Sciatic nerve (tissue), 2 donors: ENCODE data around the gene GNG11. TPM values are rescaled to one million over a fixed set of nuclear protein-coding genes. Genes with fewer than 3 reads are reported as not detected.

Source experiments
- ATAC-seq: fragments of 200-7000 bp; cut with Tn5 transposase; one replicate; pipeline ENCODE4 v1.9.1; 2020; ENCODE audit warnings: mild to moderate bottlenecking, moderate library complexity
- DNase-seq: peaks from one replicate; pipeline ENCODE4 v3.0.0-alpha.2; 2020; ENCODE audit warnings: low spot score
- intact Hi-C: fragments of 100-400 bp; cut with DNase I; formaldehyde crosslinking; loops from one replicate; pipeline ENCODE4 v1.14.2; 2022
- total RNA-seq: library from RNA; stranded (reverse); fragmentation: NEBNext Ultra II Directional; extraction: Animal tissue kit (Norgen Biotek cat#: 25700); gene quantifications from one replicate; pipeline ENCODE4 v1.2.1, GENCODE V29; 2021
- donor health status: DM: no; HTN: no; CAD: no.
- donor health status: DM: no; HTN: no; CAD: no.

GNG11 gene
- total RNA-seq, 1 donor from 2014 or later = 26.3 TPM

DNA sequence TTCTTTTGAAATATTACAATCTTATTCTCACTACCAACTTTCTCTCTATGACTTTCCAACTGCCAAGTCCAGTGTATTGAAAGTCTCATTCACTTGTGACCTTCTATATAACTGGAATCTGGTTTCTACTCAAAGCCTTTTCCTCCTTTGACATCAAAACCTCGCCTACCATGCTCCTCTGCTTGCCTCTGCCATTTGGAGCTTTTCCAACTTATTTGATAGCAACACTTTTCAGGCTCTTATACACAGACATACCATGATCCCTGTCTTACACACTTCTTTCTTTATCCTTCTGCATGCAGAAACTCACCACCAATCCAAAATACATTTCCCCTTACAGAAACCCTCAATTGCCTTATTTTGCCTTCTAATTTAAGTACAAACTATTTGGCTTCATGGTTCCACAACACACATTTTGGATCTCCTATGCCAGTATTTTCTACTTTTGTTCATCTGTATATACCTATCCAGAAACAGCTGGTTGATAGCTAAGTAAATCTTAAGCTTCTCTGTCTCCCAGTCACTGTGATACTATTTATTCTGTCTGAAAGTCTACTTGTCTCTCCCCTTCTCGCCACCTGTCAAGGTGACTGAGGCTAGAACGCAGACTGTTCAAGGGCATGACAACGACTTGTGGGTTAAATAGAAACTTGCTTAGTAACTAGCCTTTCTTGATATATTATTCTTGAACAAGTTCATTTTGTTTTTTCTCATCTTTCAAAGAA lies 22.4 kb downstream of the GNG11 start:
- no peak for ATAC-seq
- intact Hi-C loops = no loop called here
- DNase-seq = no peak

DNA sequence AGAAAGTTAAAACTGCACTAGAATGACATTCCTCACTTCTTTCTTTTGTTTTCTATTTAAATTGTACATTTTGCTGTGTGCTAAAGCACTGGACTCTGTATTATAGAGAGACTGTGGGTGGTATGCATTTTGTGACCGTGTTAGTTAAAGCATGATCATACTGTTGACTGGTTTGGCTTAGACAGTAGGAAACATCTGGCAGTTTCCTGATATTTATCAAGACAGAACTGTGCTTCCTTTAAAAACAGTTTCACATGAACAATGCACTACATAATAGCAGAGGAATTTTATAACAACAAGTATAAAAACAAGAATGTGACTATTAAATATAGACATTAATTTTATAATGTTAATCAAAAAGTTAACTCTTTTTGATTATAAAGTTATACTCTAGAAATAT lies 23.1 kb downstream of the GNG11 start:
- intact Hi-C loops = no loop called here
- ATAC-seq (peak; percentile 24), DNase-seq (no peak)

DNA sequence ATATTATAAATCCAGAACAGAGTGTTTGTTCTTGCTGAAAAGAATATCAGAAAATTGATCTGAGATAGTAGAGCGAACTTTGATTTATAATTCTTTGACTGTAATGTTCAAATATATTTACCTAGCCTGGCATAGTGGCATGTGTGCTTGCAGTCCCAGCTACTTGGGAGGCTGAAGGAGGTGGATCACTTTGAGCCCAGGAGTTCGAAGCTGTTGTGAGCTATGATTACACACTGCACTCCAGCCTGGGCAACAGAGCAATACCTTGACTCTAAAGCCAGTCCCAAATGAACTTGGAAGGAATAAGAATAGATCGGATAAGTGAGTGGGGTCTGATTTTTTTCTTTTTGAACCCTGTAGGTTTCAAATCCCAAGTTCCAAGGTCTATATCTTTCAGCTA lies 23.5 kb downstream of the GNG11 start:
- intact Hi-C loops = no loop called here
- DNase-seq (no peak), ATAC-seq (no peak)

DNA sequence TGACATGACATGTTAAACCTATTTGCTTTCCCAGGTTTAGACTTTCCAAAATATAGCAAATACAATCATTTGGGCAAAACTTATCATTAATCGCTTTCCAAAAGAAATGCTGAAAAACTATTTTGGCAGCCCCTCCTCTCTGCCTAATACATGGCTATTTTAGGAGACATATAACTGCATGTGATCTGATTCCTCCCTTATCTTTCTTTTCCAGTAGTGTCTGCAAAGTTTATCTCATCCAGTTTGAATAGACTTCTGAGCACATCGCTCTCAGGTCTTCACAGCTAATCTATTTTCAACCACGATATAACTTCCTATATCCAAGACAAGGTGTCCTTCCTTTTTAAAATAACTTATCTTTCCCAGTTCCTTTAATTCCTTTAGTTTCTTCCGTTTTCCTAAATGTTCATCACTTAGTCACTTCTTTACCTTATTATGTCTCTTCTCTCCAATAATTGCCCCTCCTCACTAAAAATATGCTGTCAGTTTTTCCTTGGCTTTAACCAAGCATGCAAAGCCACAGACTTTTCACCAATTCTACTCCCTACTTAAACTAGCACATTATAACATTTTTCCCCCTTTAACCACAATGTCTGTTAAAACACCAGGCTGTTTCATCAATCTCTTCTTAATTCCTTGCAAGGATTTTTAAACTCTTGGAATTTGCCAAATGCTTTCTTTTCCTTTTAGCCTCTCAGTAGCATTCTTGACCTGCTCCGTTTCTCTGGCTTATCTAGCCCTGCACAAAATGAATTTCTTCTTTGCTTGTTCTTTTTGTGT lies 24.4 kb downstream of the GNG11 start:
- ATAC-seq = no peak
- no peak for DNase-seq
- intact Hi-C loops = no loop called here

DNA sequence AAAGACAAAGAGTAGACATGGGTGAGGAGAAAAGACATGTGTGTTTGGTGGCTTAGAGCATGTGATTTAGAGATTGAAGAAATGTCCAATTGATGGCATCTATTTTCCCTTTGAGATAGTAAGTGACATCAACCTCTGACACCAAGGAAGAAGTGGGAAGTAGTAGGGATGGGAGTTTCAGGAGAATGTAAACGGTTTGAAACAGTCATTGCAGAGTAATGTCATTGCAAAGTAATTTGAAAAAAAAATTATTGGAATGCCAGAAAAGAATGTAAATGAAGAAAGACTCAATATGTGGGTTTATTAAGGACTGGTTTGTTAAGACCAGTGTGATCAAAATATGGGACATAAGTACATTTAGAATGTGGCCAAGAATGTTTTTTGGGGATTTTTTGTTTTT lies 26.6 kb downstream of the GNG11 start:
- ATAC-seq = no peak
- intact Hi-C loops = no loop called here

DNA sequence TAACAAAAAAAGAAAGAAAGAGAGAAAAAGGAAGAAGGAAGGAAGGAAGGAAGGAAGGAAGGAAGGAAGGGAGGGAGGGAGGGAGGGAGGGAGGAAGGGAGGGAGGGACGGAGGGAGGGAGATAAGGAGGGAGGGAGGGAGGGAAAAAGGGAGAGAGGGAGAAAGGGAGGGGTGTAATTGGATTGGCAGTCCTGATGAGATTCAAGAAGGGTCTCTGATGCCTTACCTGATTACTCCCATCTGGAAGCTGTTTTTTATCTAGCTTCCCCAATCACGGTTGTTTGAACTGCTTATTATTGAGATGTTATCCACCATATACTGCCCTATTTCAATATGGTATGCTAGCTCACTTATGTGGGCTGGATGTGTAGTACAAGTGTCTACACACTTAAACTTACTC lies 27.3 kb downstream of the GNG11 start:
- intact Hi-C loops = no loop called here
- ATAC-seq (no peak), DNase-seq (no peak)

More for the DNA sequence above, 26.6 kb downstream of the GNG11 start:
- no peak for DNase-seq

DNA sequence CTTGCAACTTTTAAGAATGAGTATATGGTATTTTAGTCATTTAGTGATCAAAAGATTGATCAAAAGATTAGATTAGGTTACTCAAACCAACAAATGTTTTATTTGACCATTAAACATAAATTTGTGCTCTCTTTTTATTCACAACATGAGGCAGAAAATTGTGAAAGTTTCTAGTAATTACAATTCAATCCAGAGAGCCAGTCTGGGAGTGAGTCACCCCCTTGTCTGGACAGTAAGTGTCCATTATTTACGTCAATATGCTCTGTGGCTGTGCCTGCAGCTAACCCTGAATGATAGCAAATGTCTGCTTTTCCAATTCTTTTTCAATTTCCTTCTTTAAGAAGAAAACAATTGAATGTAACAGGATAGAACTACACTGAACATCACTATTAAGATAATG lies 27.9 kb downstream of the GNG11 start:
- intact Hi-C loops = no loop called here
- DNase-seq (no peak), ATAC-seq (no peak)

DNA sequence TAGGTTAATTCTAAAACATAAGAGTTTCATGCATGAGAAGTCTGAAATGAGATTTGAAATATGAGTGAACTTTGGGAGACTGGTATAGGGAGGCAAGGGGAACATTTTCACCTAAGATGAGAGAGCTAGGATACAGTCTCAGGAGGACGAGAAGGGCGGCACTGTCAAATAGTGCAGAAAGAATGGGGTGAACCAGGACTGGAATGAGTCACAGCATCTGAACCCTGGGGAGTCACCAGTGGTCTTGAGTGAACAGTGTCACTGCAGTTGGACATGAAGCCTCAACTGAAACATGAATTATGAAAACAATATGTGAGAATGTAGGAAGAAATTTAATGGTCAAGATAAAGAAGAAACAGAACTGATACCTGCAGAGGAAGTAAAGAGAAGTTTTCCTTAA lies 33.8 kb downstream of the GNG11 start:
- ATAC-seq = no peak
- DNase-seq = no peak
- intact Hi-C loops = no loop called here

DNA sequence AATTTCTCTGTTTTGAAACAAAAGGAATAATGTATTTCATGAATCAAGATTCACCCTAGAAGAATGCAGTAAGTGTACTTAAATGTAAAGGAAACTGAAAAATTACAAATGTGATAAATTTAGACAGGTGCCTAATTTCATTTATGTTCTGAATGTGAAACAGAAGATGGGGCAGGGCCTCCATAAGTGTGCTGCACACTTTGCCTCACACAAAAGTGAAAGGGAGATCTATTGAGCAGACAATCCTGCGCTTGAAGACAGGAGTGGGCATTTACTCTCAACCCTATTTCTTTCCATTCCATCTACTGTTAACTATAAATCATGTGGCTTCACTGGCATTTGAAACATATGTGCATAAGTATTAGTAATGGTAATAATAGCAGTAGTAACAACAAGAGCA lies 36.2 kb downstream of the GNG11 start:
- ATAC-seq (no peak), DNase-seq (no peak)
- intact Hi-C loops = no loop called here

DNA sequence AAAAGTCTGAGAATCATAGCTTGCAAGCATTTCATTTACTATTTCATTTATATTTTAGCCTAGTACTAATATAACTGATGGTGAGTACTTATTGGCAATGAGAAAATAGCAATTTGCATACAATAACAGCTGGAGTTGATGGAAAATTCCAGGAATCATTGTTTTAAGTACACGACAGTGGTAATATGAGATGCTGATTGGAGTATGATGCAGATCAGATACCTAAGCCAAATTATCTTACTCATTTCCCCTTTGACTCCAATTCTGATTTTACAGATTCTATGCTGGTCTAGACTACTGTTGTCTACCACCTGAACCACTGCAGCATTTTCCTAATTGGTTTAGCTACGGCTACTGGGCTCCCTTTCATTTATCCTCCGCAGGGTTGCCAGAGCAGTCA lies 36.7 kb downstream of the GNG11 start:
- DNase-seq (no peak), ATAC-seq (no peak)
- intact Hi-C loops = no loop called here

DNA sequence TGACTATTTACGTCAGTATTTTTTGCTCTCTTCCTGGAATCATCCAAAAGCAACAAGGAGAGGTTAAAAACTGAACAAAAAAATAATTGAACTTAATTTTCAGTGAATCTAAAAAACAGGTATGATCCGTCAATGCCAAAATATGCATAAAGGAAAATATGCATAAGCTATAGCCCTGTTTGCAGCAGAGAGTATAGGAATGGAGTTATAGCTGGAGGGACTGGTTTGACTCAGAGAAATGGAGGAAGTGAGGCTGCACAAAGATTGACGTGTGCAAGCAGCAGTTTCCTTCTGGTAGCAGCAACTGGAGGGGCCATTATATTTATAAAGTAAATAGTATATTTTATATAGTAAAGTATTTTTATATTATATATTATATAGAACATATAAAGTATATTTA lies 37.1 kb downstream of the GNG11 start:
- ATAC-seq = no peak
- DNase-seq = no peak
- intact Hi-C loops = no loop called here

DNA sequence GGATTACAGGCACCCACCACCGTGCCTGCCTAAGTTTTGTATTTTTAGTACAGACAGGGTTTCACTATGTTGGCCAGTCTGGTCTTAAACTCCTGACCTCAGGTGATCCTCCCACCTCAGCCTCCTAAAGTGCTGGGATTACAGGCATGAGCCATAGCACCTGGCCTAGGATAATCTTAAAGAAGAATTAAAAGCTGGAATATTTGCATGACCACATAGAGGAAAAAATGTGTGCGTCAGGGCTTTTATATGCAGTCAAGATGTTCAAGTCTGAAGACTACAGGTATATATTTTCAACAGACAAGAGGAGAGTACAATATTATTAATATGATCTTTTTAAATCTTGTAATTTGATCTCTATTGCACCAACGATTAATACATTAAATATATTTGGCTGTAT lies 39.5 kb downstream of the GNG11 start:
- ATAC-seq (no peak), DNase-seq (no peak)
- intact Hi-C loops = no loop called here

DNA sequence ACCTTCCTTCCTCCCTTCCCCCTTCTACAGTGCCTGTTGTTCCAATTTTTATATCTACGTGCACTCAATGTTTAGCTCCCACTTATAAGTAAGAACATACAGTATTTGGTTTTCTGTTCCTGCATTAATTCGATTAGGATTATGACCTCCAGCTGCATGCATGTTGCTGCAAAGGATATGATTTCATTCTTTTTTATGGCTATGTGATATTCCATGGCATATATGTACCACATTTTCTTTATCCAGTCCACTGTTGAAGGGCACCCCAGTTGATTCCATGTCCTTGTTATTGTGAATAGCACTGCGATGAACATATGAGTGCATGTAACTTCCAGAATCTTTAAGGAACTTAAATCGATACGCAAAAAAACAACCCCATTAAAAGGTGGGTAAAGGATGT lies 42.7 kb downstream of the GNG11 start:
- intact Hi-C loops = no loop called here
- DNase-seq = no peak
- ATAC-seq = no peak

DNA sequence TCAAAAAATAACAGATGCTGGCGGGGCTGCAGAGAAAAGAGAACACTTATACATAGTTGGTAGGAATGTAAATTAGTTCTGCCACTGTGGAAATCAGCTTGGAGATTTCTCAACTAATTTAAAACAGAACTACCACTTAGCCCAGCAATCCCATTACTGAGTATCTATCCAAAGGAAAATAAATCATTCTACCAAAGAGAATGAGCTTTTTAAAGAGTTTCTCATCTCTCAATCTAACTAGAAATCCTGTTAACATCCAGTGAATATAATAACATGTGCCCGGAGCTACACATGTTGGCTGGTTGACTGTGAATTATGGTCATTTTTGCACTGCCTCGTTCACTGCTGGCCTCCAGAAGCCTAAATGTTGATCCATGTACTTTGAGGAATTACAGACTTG lies 43.3 kb downstream of the GNG11 start:
- DNase-seq (no peak), ATAC-seq (no peak)
- intact Hi-C loops = no loop called here

DNA sequence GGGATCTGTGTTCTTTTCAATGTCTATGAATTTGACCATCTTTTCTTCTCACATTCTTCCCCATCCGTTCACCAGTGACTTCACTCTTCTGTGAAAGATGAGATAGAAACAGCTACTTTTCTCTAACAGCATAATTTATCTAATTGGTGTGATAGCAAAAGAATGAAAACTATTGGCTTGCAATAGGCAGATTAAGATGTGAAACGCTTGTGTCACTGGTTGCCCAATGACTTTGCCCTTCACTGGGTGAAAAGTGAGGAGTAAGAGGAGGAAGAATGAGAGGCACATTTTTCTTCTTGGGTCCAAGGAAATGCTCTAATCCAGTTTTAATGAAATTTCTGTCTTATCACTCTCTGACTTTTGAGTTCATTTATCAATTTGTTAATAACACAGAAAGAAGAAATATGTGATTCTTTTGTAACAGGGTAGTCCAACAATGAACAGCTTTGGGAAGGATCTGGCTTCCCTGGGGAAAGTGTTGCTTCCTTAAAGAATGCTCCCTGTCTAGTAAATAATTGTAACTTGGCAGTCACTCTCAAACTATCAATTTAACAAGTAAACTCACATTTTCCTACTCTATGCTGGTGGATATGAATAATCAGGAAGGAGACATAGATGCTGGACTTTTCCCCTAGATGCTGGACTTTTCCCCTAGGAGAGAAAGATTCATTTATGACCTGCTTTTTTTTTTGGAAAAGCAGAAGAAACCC lies 47.5 kb downstream of the GNG11 start:
- DNase-seq (no peak), ATAC-seq (no peak)
- intact Hi-C loops = no loop called here

DNA sequence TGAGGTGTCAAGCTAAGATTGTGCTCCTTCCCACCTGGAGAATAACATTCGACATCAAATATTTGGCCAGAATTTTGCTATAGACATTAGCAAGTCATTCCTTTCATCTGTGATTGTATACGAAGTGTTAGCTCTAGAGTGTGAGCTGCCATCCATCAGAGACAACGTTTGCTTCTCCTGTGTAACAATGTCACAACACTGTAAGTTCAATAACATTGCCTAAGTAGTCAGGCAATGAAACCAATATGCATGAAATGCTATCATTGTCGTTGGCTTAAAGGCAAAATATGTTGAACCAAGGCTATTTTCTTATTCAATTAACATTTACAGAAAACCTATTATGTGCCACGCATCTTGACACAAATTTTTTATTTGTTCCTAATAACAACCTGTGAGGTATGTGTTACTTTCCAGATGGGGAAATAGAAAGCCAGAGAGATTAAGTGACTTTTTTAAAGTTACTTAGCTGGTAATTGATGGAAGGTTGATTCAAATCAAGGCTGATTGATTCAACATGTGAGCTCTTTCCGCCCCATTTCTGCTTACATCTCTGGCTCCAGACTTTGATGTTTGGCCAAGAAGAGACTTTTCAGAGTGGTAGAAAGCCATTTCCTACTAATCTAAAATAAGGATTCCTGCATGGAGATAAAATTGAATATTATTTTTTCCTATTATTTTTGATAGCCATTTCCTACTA lies 50.6 kb downstream of the GNG11 start:
- ATAC-seq (no peak), DNase-seq (no peak)
- intact Hi-C loops = no loop called here

DNA sequence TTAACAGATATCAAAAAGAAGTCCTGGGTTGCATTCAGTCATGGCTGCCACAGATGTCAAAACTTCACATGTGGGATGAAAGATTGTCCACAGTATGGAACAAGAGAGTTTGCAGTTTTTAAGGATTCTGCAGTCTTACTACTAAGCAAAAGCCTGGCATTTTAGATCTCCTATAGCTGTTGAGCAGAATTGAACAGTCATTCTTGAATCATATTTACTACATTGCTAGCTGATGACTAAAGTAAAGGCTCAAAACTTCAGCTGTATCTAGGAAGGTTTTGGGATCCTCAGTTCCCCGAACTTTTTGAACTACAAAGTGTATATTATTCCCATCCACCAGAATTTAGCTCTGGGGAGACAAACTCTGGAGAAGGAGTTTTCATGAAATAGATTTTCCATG lies 51.6 kb downstream of the GNG11 start:
- no peak for DNase-seq
- intact Hi-C loops = no loop called here
- no peak for ATAC-seq

DNA sequence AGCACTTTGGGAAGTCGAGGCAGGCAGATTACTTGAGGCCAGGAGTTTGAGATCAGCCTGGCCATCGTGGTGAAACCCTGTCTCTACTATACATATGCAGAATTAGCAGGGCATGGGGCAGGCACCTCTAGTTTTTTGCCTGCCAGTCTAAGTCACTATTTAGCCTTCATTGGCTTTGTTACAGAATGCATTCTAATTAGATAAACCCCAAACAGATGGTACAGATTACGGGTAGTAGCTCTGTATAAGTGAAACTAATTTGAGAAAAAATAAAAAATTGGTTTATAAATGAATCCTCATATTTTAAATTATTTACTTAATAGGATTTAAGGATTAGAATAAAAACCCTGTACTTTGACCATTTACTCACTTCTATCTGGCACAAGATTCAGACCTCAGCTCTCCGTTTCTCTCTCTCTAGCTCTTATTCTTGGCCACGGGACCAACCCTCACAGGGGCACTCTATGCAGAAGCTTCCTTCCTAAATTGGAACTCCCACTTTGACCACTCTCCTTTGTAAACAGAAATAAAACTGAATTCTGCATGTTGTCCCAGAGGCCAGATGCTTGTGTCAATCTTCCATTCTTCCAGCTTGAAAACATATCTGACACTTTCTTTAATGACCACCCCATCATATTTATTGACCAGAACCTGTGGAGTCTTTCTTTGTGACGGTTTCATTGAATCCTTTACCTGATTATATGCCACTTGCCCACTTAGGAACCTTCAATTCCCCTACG lies 55.8 kb downstream of the GNG11 start:
- ATAC-seq (no peak), DNase-seq (no peak)
- intact Hi-C loops = no loop called here
